H9 (cell line): Measurements from ENCODE around the gene GAK. TPM values are rescaled to one million over a fixed set of nuclear protein-coding genes. Genes with fewer than 3 reads are reported as not detected.

Source experiments
- DNase-seq: peaks from one replicate; pipeline ENCODE4 v3.0.0-alpha.2; 2017
- H2AFZ ChIP-seq: one replicate; pipeline ENCODE4 v1.6.1; 2013; ENCODE audit warnings: mild to moderate bottlenecking, low read length, control low read depth, moderate library complexity
- H2AK5ac ChIP-seq: 2 replicates; pipeline ENCODE4 v1.6.1; 2013; ENCODE audit warnings: low read length, control low read depth, mixed read lengths; ENCODE audit not compliant: insufficient read length
- H2BK120ac ChIP-seq: one replicate; pipeline ENCODE4 v1.6.1; 2013; ENCODE audit warnings: low read depth, mild to moderate bottlenecking, low read length, control low read depth, inconsistent platforms; ENCODE audit not compliant: poor library complexity, severe bottlenecking
- H2BK12ac ChIP-seq: 2 replicates; pipeline ENCODE4 v1.6.1; 2013; ENCODE audit warnings: low read length, control low read depth, mixed read lengths, low read depth; ENCODE audit not compliant: insufficient read length
- H2BK15ac ChIP-seq: 2 replicates; pipeline ENCODE4 v1.6.1; 2013; ENCODE audit warnings: low read depth, low read length, control low read depth
- H2BK20ac ChIP-seq: one replicate; pipeline ENCODE4 v1.6.1; 2013; ENCODE audit warnings: low read depth, mild to moderate bottlenecking, low read length, control low read depth, inconsistent platforms; ENCODE audit not compliant: poor library complexity, severe bottlenecking
- H2BK5ac ChIP-seq: 2 replicates; pipeline ENCODE4 v1.6.1; 2013; ENCODE audit warnings: low read length, control low read depth, mixed read lengths; ENCODE audit not compliant: insufficient read length
- H3K14ac ChIP-seq: 2 replicates; pipeline ENCODE4 v1.6.1; 2013; ENCODE audit warnings: low read length, control low read depth; ENCODE audit not compliant: insufficient read depth
- H3K18ac ChIP-seq: 2 replicates; pipeline ENCODE4 v1.6.1; 2013; ENCODE audit warnings: low read depth, mild to moderate bottlenecking, mixed read lengths, low read length, control low read depth; ENCODE audit not compliant: insufficient read length
- H3K23ac ChIP-seq: 2 replicates; pipeline ENCODE4 v1.6.1; 2013; ENCODE audit warnings: low read length, control low read depth, mixed read lengths, low read depth; ENCODE audit not compliant: insufficient read length
- H3K23me2 ChIP-seq: 2 replicates; pipeline ENCODE4 v1.6.1; 2013; ENCODE audit warnings: low read depth, mild to moderate bottlenecking, mixed read lengths, low read length, control low read depth; ENCODE audit not compliant: insufficient read length, poor library complexity, severe bottlenecking
- H3K27ac ChIP-seq: 2 replicates; pipeline ENCODE4 v1.5.1; 2013; ENCODE audit warnings: low read length, control low read depth, mixed read lengths, low read depth; ENCODE audit not compliant: insufficient read length
- H3K27me3 ChIP-seq: 2 replicates; pipeline ENCODE4 v1.6.1; 2013; ENCODE audit warnings: low read length, control low read depth, inconsistent platforms; ENCODE audit not compliant: insufficient read depth
- H3K4ac ChIP-seq: 2 replicates; pipeline ENCODE4 v1.6.1; 2013; ENCODE audit warnings: low read depth, mild to moderate bottlenecking, control low read depth, inconsistent platforms, low read length, moderate library complexity
- H3K4me1 ChIP-seq: 2 replicates; pipeline ENCODE4 v1.6.1; 2013; ENCODE audit warnings: low read length, control low read depth, inconsistent platforms; ENCODE audit not compliant: insufficient read depth
- H3K4me2 ChIP-seq: 2 replicates; pipeline ENCODE4 v1.6.1; 2013; ENCODE audit warnings: low read length, control low read depth, mixed read lengths; ENCODE audit not compliant: insufficient read length, insufficient read depth
- H3K56ac ChIP-seq: 2 replicates; pipeline ENCODE4 v1.6.1; 2013; ENCODE audit warnings: low read depth, mild to moderate bottlenecking, mixed read lengths, low read length, control low read depth; ENCODE audit not compliant: insufficient read length
- H3K79me1 ChIP-seq: 2 replicates; pipeline ENCODE4 v1.6.1; 2013; ENCODE audit warnings: low read depth, mild to moderate bottlenecking, moderate library complexity, low read length, control low read depth, inconsistent platforms; ENCODE audit not compliant: insufficient read depth, poor library complexity, severe bottlenecking
- H3K79me2 ChIP-seq: 2 replicates; pipeline ENCODE4 v1.6.1; 2013; ENCODE audit warnings: low read length, control low read depth, inconsistent platforms; ENCODE audit not compliant: insufficient read depth
- H3K9ac ChIP-seq: 2 replicates; pipeline ENCODE4 v1.6.1; 2013; ENCODE audit warnings: low read length, control low read depth, mixed read lengths; ENCODE audit not compliant: insufficient read length; ENCODE audit errors: extremely low read depth
- H3K9me3 ChIP-seq: one replicate; pipeline ENCODE4 v1.6.1; 2013; ENCODE audit warnings: low read depth, low read length, inconsistent platforms; ENCODE audit not compliant: control insufficient read depth
- H3T11ph ChIP-seq: one replicate; pipeline ENCODE4 v1.6.1; 2013; ENCODE audit warnings: mild to moderate bottlenecking, low read length, control low read depth, inconsistent platforms
- H4K20me1 ChIP-seq: one replicate; pipeline ENCODE4 v1.6.1; 2013; ENCODE audit not compliant: control insufficient read depth, insufficient read length, insufficient read depth
- H4K5ac ChIP-seq: 2 replicates; pipeline ENCODE4 v1.6.1; 2013; ENCODE audit warnings: low read depth, mild to moderate bottlenecking, mixed read lengths, low read length, control low read depth; ENCODE audit not compliant: insufficient read length
- H4K8ac ChIP-seq: replicated peaks from 2 replicates; pipeline ENCODE4 v1.6.1; 2013; ENCODE audit warnings: low read length, control low read depth, mixed read lengths, low read depth; ENCODE audit not compliant: insufficient read length
- H4K91ac ChIP-seq: 2 replicates; pipeline ENCODE4 v1.6.1; 2013; ENCODE audit warnings: low read depth, mild to moderate bottlenecking, moderate library complexity, mixed read lengths, low read length, control low read depth; ENCODE audit not compliant: insufficient read length
- H3K27ac Mint-ChIP-seq, 3 experiments: 2 replicates in 2 of 3; 3 replicates in 1 of 3; pipeline ENCODE4 v1.8.0; 2020 to 2021; ENCODE audit warnings: mixed read lengths in 3 of 3, mild to moderate bottlenecking in 1 of 3, moderate library complexity in 1 of 3
- H3K27me3 Mint-ChIP-seq: 2 replicates; pipeline ENCODE4 v1.8.0; 2021; ENCODE audit warnings: low read depth, mild to moderate bottlenecking, moderate library complexity, mixed read lengths
- H3K36me3 Mint-ChIP-seq, 3 experiments: 2 replicates in 2 of 3; 3 replicates in 1 of 3; pipeline ENCODE4 v1.8.0; 2020 to 2021; ENCODE audit warnings: low read depth in 3 of 3, mixed read lengths in 3 of 3; ENCODE audit not compliant: insufficient read depth in 1 of 3
- H3K4me1 Mint-ChIP-seq, 2 experiments: 2 replicates each; pipeline ENCODE4 v1.8.0; 2020; ENCODE audit warnings: mixed read lengths in 2 of 2
- H3K4me3 Mint-ChIP-seq, 2 experiments: 2 replicates in 1 of 2; 3 replicates in 1 of 2; pipeline ENCODE4 v1.8.0; 2020 to 2021; ENCODE audit warnings: mild to moderate bottlenecking in 2 of 2, mixed read lengths in 2 of 2, moderate library complexity in 1 of 2
- H3K9me3 Mint-ChIP-seq, 2 experiments: 2 replicates in 1 of 2; 3 replicates in 1 of 2; pipeline ENCODE4 v1.8.0; 2020; ENCODE audit warnings: mild to moderate bottlenecking in 2 of 2, mixed read lengths in 2 of 2, moderate library complexity in 1 of 2
- CTCF ChIP-seq: fragments of 200-600 bp; sonication (generic); conservative IDR thresholded peaks from 3 replicates; pipeline ENCODE4 v1.8.0; 2021; ENCODE audit warnings: antibody characterized with exemption, mild to moderate bottlenecking
- WGBS: extraction: QIAGEN DNeasy Blood & Tissue Kit; methylation state at CpG from one replicate; pipeline ENCODE4 v1.1.7; 2013; ENCODE audit warnings: missing lambda C conversion rate, low lambda C conversion rate, mixed read lengths; ENCODE audit not compliant: insufficient read length; ENCODE audit errors: extremely low coverage; 5-methylcytosine and 5-hydroxymethylcytosine counted together
- total RNA-seq: library from RNA; stranded (reverse); gene quantifications from 2 replicates; pipeline ENCODE4 v1.2.1, GENCODE V29; 2021

Gene GAK
- total RNA-seq, 1 experiment from 2014 or later: 80.7 TPM

GRCh38 chr4:845836-846251, 86.3 kb downstream of the GAK start:
- Histone ChIP-seq H3K14ac (no peak overlapping the region), H3K27me3 (no peaks in the 10 kb centered on the region), H4K8ac (no peak overlapping the region), H3K4ac (no peak overlapping the region), H3K27ac (no peak overlapping the region), H3K9me3 (no peaks in the 10 kb centered on the region), H3K4me1 (no peaks in the 10 kb centered on the region), H4K91ac (no peak overlapping the region), H2BK5ac (no peak overlapping the region), H4K5ac (no peak overlapping the region), H2BK12ac (no peak overlapping the region), H3K4me2 (no peak overlapping the region), H3T11ph (no peak overlapping the region), H2BK15ac (no peak overlapping the region), H2BK120ac (no peak overlapping the region), H3K23me2 (no peaks in the 10 kb centered on the region), H3K23ac (no peak overlapping the region), H3K18ac (no peak overlapping the region), H3K79me1 (no peaks in the 10 kb centered on the region), H3K56ac (no peak overlapping the region), H3K9ac (no peak overlapping the region), H2BK20ac (no peak overlapping the region), H3K79me2 (no peaks in the 10 kb centered on the region), H2AK5ac (no peak overlapping the region), H4K20me1 (no peaks in the 10 kb centered on the region), H2AFZ (no peak overlapping the region)
- WGBS: no CpG with 5 or more reads among the region's 14 CpGs
- no peaks in the 10 kb centered on the region for H3K4me1 Mint-ChIP-seq
- TF ChIP-seq CTCF: no peak
- peaks cover 9 to 13% (median 10%) of the 10 kb centered on the region in 3 experiments; a peak in 6 of 7 replicates for H3K36me3 Mint-ChIP-seq
- peaks cover 5 to 6% of the 10 kb centered on the region in 2 experiments; a peak in 4 of 5 replicates for H3K9me3 Mint-ChIP-seq
- H3K27me3 Mint-ChIP-seq: no peaks in the 10 kb centered on the region; the same call in 1 of the 2 replicates
- H3K4me3 Mint-ChIP-seq: no peak overlapping the region
- no peak for DNase-seq
- no peak overlapping the region for H3K27ac Mint-ChIP-seq
